ENCODE measurements around the gene ACOT11. TPM values are rescaled to one million over a fixed set of nuclear protein-coding genes. Genes with fewer than 3 reads are reported as not detected.
A peak's percentile ranks its signal among the peaks of the same experiment; 100 is the strongest.

The ACOT11 gene
- total RNA-seq, 1 donor from 2014 or later = 3.4 TPM

GRCh38 chr1:54610601-54611580 is 62.9 kb downstream of the ACOT11 start:
- DNase-seq (ENCODE audit: low read depth) = no peak
- FAIRE-seq = no peak
- H3K27me3 ChIP-seq (ENCODE audit: control insufficient read depth, insufficient read depth, low read length) = no peaks in the 10 kb centered on the region
- H3K4me3 ChIP-seq (ENCODE audit: low read depth, low read length) = no peak overlapping the region
- no peak for TF ChIP-seq CTCF (IDR thresholded peaks at IDR 0.05; ENCODE audit: insufficient read depth, low read length, severe bottlenecking)
- no peaks in the 10 kb centered on the region for H3K36me3 ChIP-seq (ENCODE audit: control insufficient read depth, insufficient read depth, low read length)

GRCh38 chr1:54611621-54612020 is 63.6 kb downstream of the ACOT11 start:
- FAIRE-seq = no peak
- no peaks in the 10 kb centered on the region for H3K27me3 ChIP-seq (ENCODE audit: control insufficient read depth, insufficient read depth, low read length)
- no peak for TF ChIP-seq CTCF (IDR thresholded peaks at IDR 0.05; ENCODE audit: insufficient read depth, low read length, severe bottlenecking)
- no peaks in the 10 kb centered on the region for H3K36me3 ChIP-seq (ENCODE audit: control insufficient read depth, insufficient read depth, low read length)
- H3K4me3 ChIP-seq (ENCODE audit: low read depth, low read length) = no peak overlapping the region
- DNase-seq (ENCODE audit: low read depth) = no peak

- DNase-seq (ENCODE audit: low read depth) (no peak), FAIRE-seq (no peak)
- no peaks in the 10 kb centered on the region for H3K27me3 ChIP-seq (ENCODE audit: control insufficient read depth, insufficient read depth, low read length)
- H3K4me3 ChIP-seq (ENCODE audit: low read depth, low read length) = no peak overlapping the region
- no peaks in the 10 kb centered on the region for H3K36me3 ChIP-seq (ENCODE audit: control insufficient read depth, insufficient read depth, low read length)
- TF ChIP-seq CTCF (IDR thresholded peaks at IDR 0.05; ENCODE audit: insufficient read depth, low read length, severe bottlenecking) = no peak
Measured at GRCh38 chr1:54614024-54614423, 66.0 kb downstream of the ACOT11 start.

- TF ChIP-seq CTCF (IDR thresholded peaks at IDR 0.05; ENCODE audit: insufficient read depth, low read length, severe bottlenecking) = no peak
- FAIRE-seq (no peak), DNase-seq (ENCODE audit: low read depth) (no peak)
- Histone ChIP-seq H3K36me3 (ENCODE audit: control insufficient read depth, insufficient read depth, low read length) (no peaks in the 10 kb centered on the region), H3K27me3 (ENCODE audit: control insufficient read depth, insufficient read depth, low read length) (no peaks in the 10 kb centered on the region), H3K4me3 (ENCODE audit: low read depth, low read length) (no peak overlapping the region)
Measured at GRCh38 chr1:54614563-54614962, 66.5 kb downstream of the ACOT11 start.

- no peak for TF ChIP-seq CTCF (IDR thresholded peaks at IDR 0.05; ENCODE audit: insufficient read depth, low read length, severe bottlenecking)
- no peaks in the 10 kb centered on the region for H3K27me3 ChIP-seq (ENCODE audit: control insufficient read depth, insufficient read depth, low read length)
- H3K36me3 ChIP-seq (ENCODE audit: control insufficient read depth, insufficient read depth, low read length) = no peaks in the 10 kb centered on the region
- peak; percentile 95 for DNase-seq (ENCODE audit: low read depth)
- FAIRE-seq = peak; percentile 55
- no peak overlapping the region for H3K4me3 ChIP-seq (ENCODE audit: low read depth, low read length)
Measured at GRCh38 chr1:54615531-54616279, 67.7 kb downstream of the ACOT11 start.

Data from bronchial epithelial cell (primary cell).